ENCODE results near the gene DGKB.

DGKB gene

GRCh38 chr7:14600766-14601367, 301.7 kb downstream of the DGKB start:
- H3K36me3 ChIP-seq (ENCODE audit: control insufficient read depth, insufficient read depth, low read length) = no peaks in the 10 kb centered on the region
- H3K9me3 ChIP-seq (ENCODE audit: control insufficient read depth, low read length) = no peaks in the 10 kb centered on the region
- no peaks in the 10 kb centered on the region for H3K27me3 ChIP-seq (replicated peaks; ENCODE audit: control insufficient read depth, insufficient read depth, low read length, poor library complexity, severe bottlenecking)
- DNase-seq = no peak
- H3K4me3 ChIP-seq (ENCODE audit: insufficient read depth, low read depth, low read length, poor library complexity, severe bottlenecking) = no peak overlapping the region
- no peaks in the 10 kb centered on the region for H3K4me1 ChIP-seq (ENCODE audit: control insufficient read depth, insufficient read depth, low read length, poor library complexity, severe bottlenecking)
- H3K27ac ChIP-seq (ENCODE audit: insufficient read depth, low read length, poor library complexity, severe bottlenecking) = no peak overlapping the region

- Histone ChIP-seq H3K27me3 (replicated peaks; ENCODE audit: control insufficient read depth, insufficient read depth, low read length, poor library complexity, severe bottlenecking) (no peaks in the 10 kb centered on the region), H3K36me3 (ENCODE audit: control insufficient read depth, insufficient read depth, low read length) (no peaks in the 10 kb centered on the region), H3K27ac (ENCODE audit: insufficient read depth, low read length, poor library complexity, severe bottlenecking) (no peak overlapping the region), H3K4me3 (ENCODE audit: insufficient read depth, low read depth, low read length, poor library complexity, severe bottlenecking) (no peak overlapping the region), H3K4me1 (ENCODE audit: control insufficient read depth, insufficient read depth, low read length, poor library complexity, severe bottlenecking) (no peaks in the 10 kb centered on the region), H3K9me3 (ENCODE audit: control insufficient read depth, low read length) (no peaks in the 10 kb centered on the region)
- no peak for DNase-seq
Measured at GRCh38 chr7:14598978-14599377, 303.6 kb downstream of the DGKB start.

GRCh38 chr7:14596421-14596820, 306.1 kb downstream of the DGKB start:
- no peak overlapping the region for H3K4me3 ChIP-seq (ENCODE audit: insufficient read depth, low read depth, low read length, poor library complexity, severe bottlenecking)
- DNase-seq = no peak
- no peaks in the 10 kb centered on the region for H3K9me3 ChIP-seq (ENCODE audit: control insufficient read depth, low read length)

GRCh38 chr7:14590206-14590605, 312.3 kb downstream of the DGKB start:
- H3K36me3 ChIP-seq (ENCODE audit: control insufficient read depth, insufficient read depth, low read length) = no peaks in the 10 kb centered on the region
- H3K27ac ChIP-seq (ENCODE audit: insufficient read depth, low read length, poor library complexity, severe bottlenecking) = no peak overlapping the region
- H3K27me3 ChIP-seq (replicated peaks; ENCODE audit: control insufficient read depth, insufficient read depth, low read length, poor library complexity, severe bottlenecking) = no peaks in the 10 kb centered on the region
- no peaks in the 10 kb centered on the region for H3K4me1 ChIP-seq (ENCODE audit: control insufficient read depth, insufficient read depth, low read length, poor library complexity, severe bottlenecking)
- DNase-seq = no peak
- H3K9me3 ChIP-seq (ENCODE audit: control insufficient read depth, low read length) = no peaks in the 10 kb centered on the region
- H3K4me3 ChIP-seq (ENCODE audit: insufficient read depth, low read depth, low read length, poor library complexity, severe bottlenecking) = no peak overlapping the region

More at GRCh38 chr7:14596421-14596820, 306.1 kb downstream of the DGKB start:
- no peaks in the 10 kb centered on the region for H3K4me1 ChIP-seq (ENCODE audit: control insufficient read depth, insufficient read depth, low read length, poor library complexity, severe bottlenecking)
- H3K27me3 ChIP-seq (replicated peaks; ENCODE audit: control insufficient read depth, insufficient read depth, low read length, poor library complexity, severe bottlenecking) = no peaks in the 10 kb centered on the region
- H3K27ac ChIP-seq (ENCODE audit: insufficient read depth, low read length, poor library complexity, severe bottlenecking) = no peak overlapping the region
- H3K36me3 ChIP-seq (ENCODE audit: control insufficient read depth, insufficient read depth, low read length) = no peaks in the 10 kb centered on the region

GRCh38 chr7:14585232-14585631, 317.3 kb downstream of the DGKB start:
- no peaks in the 10 kb centered on the region for H3K9me3 ChIP-seq (ENCODE audit: control insufficient read depth, low read length)
- no peak overlapping the region for H3K27ac ChIP-seq (ENCODE audit: insufficient read depth, low read length, poor library complexity, severe bottlenecking)
- H3K36me3 ChIP-seq (ENCODE audit: control insufficient read depth, insufficient read depth, low read length) = no peaks in the 10 kb centered on the region
- H3K27me3 ChIP-seq (replicated peaks; ENCODE audit: control insufficient read depth, insufficient read depth, low read length, poor library complexity, severe bottlenecking) = no peaks in the 10 kb centered on the region
- DNase-seq = no peak
- no peaks in the 10 kb centered on the region for H3K4me1 ChIP-seq (ENCODE audit: control insufficient read depth, insufficient read depth, low read length, poor library complexity, severe bottlenecking)
- H3K4me3 ChIP-seq (ENCODE audit: insufficient read depth, low read depth, low read length, poor library complexity, severe bottlenecking) = no peak overlapping the region

GRCh38 chr7:14583518-14583917, 319.0 kb downstream of the DGKB start:
- Histone ChIP-seq H3K27ac (ENCODE audit: insufficient read depth, low read length, poor library complexity, severe bottlenecking) (no peak overlapping the region), H3K4me1 (ENCODE audit: control insufficient read depth, insufficient read depth, low read length, poor library complexity, severe bottlenecking) (no peaks in the 10 kb centered on the region), H3K36me3 (ENCODE audit: control insufficient read depth, insufficient read depth, low read length) (no peaks in the 10 kb centered on the region), H3K9me3 (ENCODE audit: control insufficient read depth, low read length) (no peaks in the 10 kb centered on the region), H3K4me3 (ENCODE audit: insufficient read depth, low read depth, low read length, poor library complexity, severe bottlenecking) (no peak overlapping the region), H3K27me3 (replicated peaks; ENCODE audit: control insufficient read depth, insufficient read depth, low read length, poor library complexity, severe bottlenecking) (no peaks in the 10 kb centered on the region)
- DNase-seq = no peak

- H3K4me1 ChIP-seq (ENCODE audit: control insufficient read depth, insufficient read depth, low read length, poor library complexity, severe bottlenecking) = no peaks in the 10 kb centered on the region
- no peaks in the 10 kb centered on the region for H3K9me3 ChIP-seq (ENCODE audit: control insufficient read depth, low read length)
- H3K36me3 ChIP-seq (ENCODE audit: control insufficient read depth, insufficient read depth, low read length) = no peaks in the 10 kb centered on the region
- DNase-seq = no peak
- H3K27me3 ChIP-seq (replicated peaks; ENCODE audit: control insufficient read depth, insufficient read depth, low read length, poor library complexity, severe bottlenecking) = no peaks in the 10 kb centered on the region
- no peak overlapping the region for H3K4me3 ChIP-seq (ENCODE audit: insufficient read depth, low read depth, low read length, poor library complexity, severe bottlenecking)
- no peak overlapping the region for H3K27ac ChIP-seq (ENCODE audit: insufficient read depth, low read length, poor library complexity, severe bottlenecking)
Measured at GRCh38 chr7:14582010-14582409, 320.5 kb downstream of the DGKB start.

- Histone ChIP-seq H3K4me1 (ENCODE audit: control insufficient read depth, insufficient read depth, low read length, poor library complexity, severe bottlenecking) (no peaks in the 10 kb centered on the region), H3K36me3 (ENCODE audit: control insufficient read depth, insufficient read depth, low read length) (no peaks in the 10 kb centered on the region), H3K4me3 (ENCODE audit: insufficient read depth, low read depth, low read length, poor library complexity, severe bottlenecking) (no peak overlapping the region), H3K9me3 (ENCODE audit: control insufficient read depth, low read length) (no peaks in the 10 kb centered on the region), H3K27me3 (replicated peaks; ENCODE audit: control insufficient read depth, insufficient read depth, low read length, poor library complexity, severe bottlenecking) (no peaks in the 10 kb centered on the region), H3K27ac (ENCODE audit: insufficient read depth, low read length, poor library complexity, severe bottlenecking) (no peak overlapping the region)
- DNase-seq = no peak
Measured at GRCh38 chr7:14579971-14580370, 322.6 kb downstream of the DGKB start.

GRCh38 chr7:14576578-14576977, 326.0 kb downstream of the DGKB start:
- Histone ChIP-seq H3K27ac (ENCODE audit: insufficient read depth, low read length, poor library complexity, severe bottlenecking) (no peak overlapping the region), H3K9me3 (ENCODE audit: control insufficient read depth, low read length) (no peaks in the 10 kb centered on the region), H3K27me3 (replicated peaks; ENCODE audit: control insufficient read depth, insufficient read depth, low read length, poor library complexity, severe bottlenecking) (no peaks in the 10 kb centered on the region), H3K36me3 (ENCODE audit: control insufficient read depth, insufficient read depth, low read length) (no peaks in the 10 kb centered on the region), H3K4me3 (ENCODE audit: insufficient read depth, low read depth, low read length, poor library complexity, severe bottlenecking) (no peak overlapping the region), H3K4me1 (ENCODE audit: control insufficient read depth, insufficient read depth, low read length, poor library complexity, severe bottlenecking) (no peaks in the 10 kb centered on the region)
- no peak for DNase-seq

- Histone ChIP-seq H3K27ac (ENCODE audit: insufficient read depth, low read length, poor library complexity, severe bottlenecking) (no peak overlapping the region), H3K4me3 (ENCODE audit: insufficient read depth, low read depth, low read length, poor library complexity, severe bottlenecking) (no peak overlapping the region), H3K9me3 (ENCODE audit: control insufficient read depth, low read length) (no peaks in the 10 kb centered on the region), H3K36me3 (ENCODE audit: control insufficient read depth, insufficient read depth, low read length) (no peaks in the 10 kb centered on the region), H3K27me3 (replicated peaks; ENCODE audit: control insufficient read depth, insufficient read depth, low read length, poor library complexity, severe bottlenecking) (no peaks in the 10 kb centered on the region), H3K4me1 (ENCODE audit: control insufficient read depth, insufficient read depth, low read length, poor library complexity, severe bottlenecking) (no peaks in the 10 kb centered on the region)
- DNase-seq = no peak
Measured at GRCh38 chr7:14570750-14571607, 331.6 kb downstream of the DGKB start.

All from effector memory CD4-positive, alpha-beta T cell (primary cell).